Ectodermal cell (in vitro differentiated cells): ENCODE results near the gene FILIP1.

Experiments used
- H3K27ac ChIP-seq: 2 replicates; pipeline ENCODE4 v1.7.0; 2013; ENCODE audit warnings: mild to moderate bottlenecking, low read depth, low read length; ENCODE audit not compliant: insufficient read depth, poor library complexity, severe bottlenecking
- H3K27me3 ChIP-seq: 2 replicates; pipeline ENCODE4 v1.7.0; 2013; ENCODE audit warnings: mild to moderate bottlenecking, low read length; ENCODE audit not compliant: insufficient read depth, control insufficient read depth, poor library complexity, severe bottlenecking
- H3K36me3 ChIP-seq: one replicate; pipeline ENCODE4 v1.7.0; 2013; ENCODE audit warnings: low read length; ENCODE audit not compliant: control insufficient read depth, insufficient read depth
- H3K4me1 ChIP-seq: one replicate; pipeline ENCODE4 v1.7.0; 2013; ENCODE audit warnings: low read length; ENCODE audit not compliant: control insufficient read depth, insufficient read depth
- H3K4me3 ChIP-seq: 2 replicates; pipeline ENCODE4 v1.7.0; 2013; ENCODE audit warnings: low read depth, low read length, control low read depth; ENCODE audit not compliant: insufficient read depth
- H3K9me3 ChIP-seq: 2 replicates; pipeline ENCODE4 v1.7.0; 2013; ENCODE audit warnings: mild to moderate bottlenecking, low read length, moderate library complexity; ENCODE audit not compliant: control insufficient read depth
- WGBS, 2 experiments: methylation state at CpG; one replicate each; pipeline ENCODE4 v1.1.7; 2013; ENCODE audit warnings: missing lambda C conversion rate in 2 of 2; 5-methylcytosine and 5-hydroxymethylcytosine counted together

FILIP1 gene

GRCh38 chr6:75524322-75524972 is 30.8 kb upstream of the FILIP1 start:
- Histone ChIP-seq H3K4me1 (peaks cover 4% of the 10 kb centered on the region), H3K27me3 (no peaks in the 10 kb centered on the region), H3K27ac (peak overlapping the region; percentile 2), H3K9me3 (no peaks in the 10 kb centered on the region), H3K4me3 (no peak overlapping the region), H3K36me3 (no peaks in the 10 kb centered on the region)
- 85 to 87% methylated on average over 8 of the region's 9 CpGs for WGBS, 2 experiments

- no peak overlapping the region for H3K27ac ChIP-seq
- no peaks in the 10 kb centered on the region for H3K4me1 ChIP-seq
- H3K36me3 ChIP-seq, result no peaks in the 10 kb centered on the region
- H3K9me3 ChIP-seq, result no peaks in the 10 kb centered on the region
- 40 to 50% methylated on average over 2 of the region's 2 CpGs for WGBS, 2 experiments
- H3K4me3 ChIP-seq, result no peak overlapping the region
- no peaks in the 10 kb centered on the region for H3K27me3 ChIP-seq
Measured at GRCh38 chr6:75516757-75517156, 23.2 kb upstream of the FILIP1 start.

- no peak overlapping the region for H3K4me3 ChIP-seq
- no peaks in the 10 kb centered on the region for H3K9me3 ChIP-seq
- H3K27me3 ChIP-seq, result no peaks in the 10 kb centered on the region
- H3K27ac ChIP-seq, result no peak overlapping the region
- 93% methylated on average over 2 of the region's 2 CpGs; no CpG with 5 or more reads in 1 of the 2 experiments for whole genome bisulfite sequencing, 2 experiments
- no peaks in the 10 kb centered on the region for H3K36me3 ChIP-seq
- no peaks in the 10 kb centered on the region for H3K4me1 ChIP-seq
Measured at GRCh38 chr6:75512591-75512990, 19.0 kb upstream of the FILIP1 start.

GRCh38 chr6:75505424-75505823 is 11.8 kb upstream of the FILIP1 start:
- no peaks in the 10 kb centered on the region for H3K27me3 ChIP-seq
- 55 to 58% methylated on average over 2 of the region's 2 CpGs for WGBS, 2 experiments
- no peak overlapping the region for H3K27ac ChIP-seq
- no peaks in the 10 kb centered on the region for H3K4me1 ChIP-seq
- no peak overlapping the region for H3K4me3 ChIP-seq
- no peaks in the 10 kb centered on the region for H3K9me3 ChIP-seq
- no peaks in the 10 kb centered on the region for H3K36me3 ChIP-seq

- no peaks in the 10 kb centered on the region for H3K36me3 ChIP-seq
- H3K27me3 ChIP-seq, result no peaks in the 10 kb centered on the region
- H3K27ac ChIP-seq, result no peak overlapping the region
- no peak overlapping the region for H3K4me3 ChIP-seq
- no peaks in the 10 kb centered on the region for H3K4me1 ChIP-seq
- H3K9me3 ChIP-seq, result no peaks in the 10 kb centered on the region
- 95 to 100% methylated on average over 2 to 4 of the region's 4 CpGs for WGBS, 2 experiments
Measured at GRCh38 chr6:75504465-75505222, 11.0 kb upstream of the FILIP1 start.

- H3K27ac ChIP-seq, result no peak overlapping the region
- WGBS, 2 experiments, result 93 to 97% methylated on average over 2 of the region's 2 CpGs
Measured at GRCh38 chr6:75503291-75503690, 9.7 kb upstream of the FILIP1 start.

GRCh38 chr6:75502884-75503283 is 9.3 kb upstream of the FILIP1 start:
- Histone ChIP-seq H3K27ac (no peak overlapping the region), H3K36me3 (no peaks in the 10 kb centered on the region), H3K4me3 (no peak overlapping the region), H3K27me3 (no peaks in the 10 kb centered on the region), H3K9me3 (no peaks in the 10 kb centered on the region), H3K4me1 (no peaks in the 10 kb centered on the region)
- WGBS, 2 experiments, result 83 to 90% methylated on average over 1 to 3 of the region's 3 CpGs

More at GRCh38 chr6:75503291-75503690, 9.7 kb upstream of the FILIP1 start:
- Histone ChIP-seq H3K9me3 (no peaks in the 10 kb centered on the region), H3K4me1 (no peaks in the 10 kb centered on the region), H3K36me3 (no peaks in the 10 kb centered on the region), H3K4me3 (no peak overlapping the region), H3K27me3 (no peaks in the 10 kb centered on the region)

GRCh38 chr6:75501756-75502155 is 8.2 kb upstream of the FILIP1 start:
- no peaks in the 10 kb centered on the region for H3K9me3 ChIP-seq
- H3K4me3 ChIP-seq, result no peak overlapping the region
- H3K4me1 ChIP-seq, result no peaks in the 10 kb centered on the region
- WGBS, 2 experiments, result 94 to 95% methylated on average over 4 of the region's 4 CpGs
- no peak overlapping the region for H3K27ac ChIP-seq
- no peaks in the 10 kb centered on the region for H3K27me3 ChIP-seq
- H3K36me3 ChIP-seq, result no peaks in the 10 kb centered on the region

- no peak overlapping the region for H3K4me3 ChIP-seq
- H3K27ac ChIP-seq, result no peak overlapping the region
- WGBS, 2 experiments, result 91% methylated on average over 4 of the region's 4 CpGs
- H3K36me3 ChIP-seq, result no peaks in the 10 kb centered on the region
- H3K4me1 ChIP-seq, result no peaks in the 10 kb centered on the region
- H3K9me3 ChIP-seq, result no peaks in the 10 kb centered on the region
- H3K27me3 ChIP-seq, result no peaks in the 10 kb centered on the region
Measured at GRCh38 chr6:75499640-75500039, 6.0 kb upstream of the FILIP1 start.

- H3K27ac ChIP-seq, result no peak overlapping the region
- H3K9me3 ChIP-seq, result no peaks in the 10 kb centered on the region
- no peaks in the 10 kb centered on the region for H3K36me3 ChIP-seq
- no peaks in the 10 kb centered on the region for H3K4me1 ChIP-seq
- WGBS, 2 experiments, result 95 to 100% methylated on average over 1 of the region's 1 CpG
- no peak overlapping the region for H3K4me3 ChIP-seq
- no peaks in the 10 kb centered on the region for H3K27me3 ChIP-seq
Measured at GRCh38 chr6:75498862-75499261, 5.3 kb upstream of the FILIP1 start.
